SK-N-SH (cell line): ENCODE results near the gene ANKRD33B. TPM values are rescaled to one million over a fixed set of nuclear protein-coding genes. Genes with fewer than 3 reads are reported as not detected.

Source experiments
- CTCF ChIA-PET: fragments of 300-600, 350-600 bp; formaldehyde crosslinking; extraction: SDS; loops from one replicate; lab custom pipeline; 2021; lab: Yijun Ruan, JAX
- POLR2A ChIA-PET: fragments of 350-600 bp; sonication (Branson Sonifier 250); formaldehyde crosslinking; extraction: SDS; loops from one replicate; lab custom pipeline; 2020; ENCODE audit warnings: antibody characterized with exemption, inconsistent platforms; lab: Yijun Ruan, JAX
- DNase-seq: peaks from one replicate; pipeline ENCODE4 v3.0.0; 2012
- H2AFZ ChIP-seq: fragments of 200-600 bp; sonication (generic); 2 replicates; pipeline ENCODE4 v1.8.1; 2016; ENCODE audit warnings: antibody characterized with exemption, mild to moderate bottlenecking, low read depth
- H3F3A ChIP-seq: fragments of 200-600 bp; sonication (generic); replicated peaks from 2 replicates; pipeline ENCODE3; 2016; ENCODE audit warnings: antibody characterized with exemption, mild to moderate bottlenecking; ENCODE audit not compliant: insufficient read depth
- H3K27ac ChIP-seq, 2 experiments: fragments of 200-500 bp in 1 of 2; fragments of 200-600 bp in 1 of 2; sonication (Bioruptor generic) in 1 of 2; sonication (generic), shearing (Covaris generic) in 1 of 2; 2 replicates each; pipeline versions ENCODE4 v1.5.1 to v1.6.1; 2014 to 2016; ENCODE audit warnings: low read depth in 2 of 2, inconsistent platforms in 1 of 2, low read length in 1 of 2, mild to moderate bottlenecking in 1 of 2, mixed read lengths in 1 of 2
- H3K27me3 ChIP-seq: fragments of 200-600 bp; sonication (generic), shearing (Covaris generic); 2 replicates; pipeline ENCODE4 v1.6.1; 2016; ENCODE audit warnings: mixed run types; ENCODE audit not compliant: insufficient read depth
- H3K36me3 ChIP-seq, 2 experiments: fragments of 200-500 bp in 1 of 2; fragments of 200-600 bp in 1 of 2; sonication (Bioruptor generic) in 1 of 2; sonication (generic) in 1 of 2; replicated peaks in 1 of 2; 2 replicates each; pipeline versions ENCODE3 to v1.5.1; 2014 to 2016; ENCODE audit warnings: low read length in 1 of 2, mild to moderate bottlenecking in 1 of 2; ENCODE audit not compliant: insufficient read depth in 2 of 2, control insufficient read depth in 1 of 2
- H3K4me1 ChIP-seq, 2 experiments: fragments of 200-500 bp in 1 of 2; fragments of 200-600 bp in 1 of 2; sonication (Bioruptor generic) in 1 of 2; sonication (generic), shearing (Covaris generic) in 1 of 2; 2 replicates each; pipeline versions ENCODE4 v1.5.1 to v1.6.1; 2014 to 2016; ENCODE audit warnings: low read depth in 1 of 2, low read length in 1 of 2, mixed run types in 1 of 2; ENCODE audit not compliant: insufficient read depth in 2 of 2, control insufficient read depth in 1 of 2
- H3K4me2 ChIP-seq: fragments of 200-600 bp; sonication (generic), shearing (Covaris generic); 2 replicates; pipeline ENCODE4 v1.6.1; 2017; ENCODE audit warnings: mixed run types
- H3K4me3 ChIP-seq, 2 experiments: fragments of 200-500 bp in 1 of 2; fragments of 200-600 bp in 1 of 2; sonication (Bioruptor generic) in 1 of 2; sonication (generic), shearing (Covaris generic) in 1 of 2; 2 replicates each; pipeline versions ENCODE4 v1.5.1 to v1.8.1; 2014 to 2016; ENCODE audit warnings: low read depth in 2 of 2, inconsistent platforms in 1 of 2, low read length in 1 of 2, mild to moderate bottlenecking in 1 of 2, mixed read lengths in 1 of 2, moderate library complexity in 1 of 2
- H3K79me2 ChIP-seq: fragments of 200-600 bp; sonication (generic); 2 replicates; pipeline ENCODE4 v1.8.1; 2017; ENCODE audit warnings: mild to moderate bottlenecking; ENCODE audit not compliant: insufficient read depth
- H3K9ac ChIP-seq: fragments of 200-600 bp; sonication (generic); 2 replicates; pipeline ENCODE4 v1.6.1; 2017; ENCODE audit warnings: mixed run types
- H3K9me2 ChIP-seq: fragments of 200-600 bp; sonication (generic); 2 replicates; pipeline ENCODE4 v1.6.1; 2017; ENCODE audit warnings: mixed run types
- H3K9me3 ChIP-seq: fragments of 200-600 bp; sonication (generic); 2 replicates; pipeline ENCODE4 v1.6.1; 2017; ENCODE audit warnings: mixed run types, mild to moderate bottlenecking, moderate library complexity
- H4K20me1 ChIP-seq: fragments of 200-600 bp; sonication (generic); 2 replicates; pipeline ENCODE4 v1.6.1; 2017; ENCODE audit warnings: mild to moderate bottlenecking, mixed run types; ENCODE audit not compliant: insufficient read depth
- ELF1 ChIP-seq: IDR thresholded peaks from 2 replicates; pipeline ENCODE4 v1.4.0; 2012
- EP300 ChIP-seq, 2 experiments: IDR thresholded peaks; 2 replicates each; pipeline versions ENCODE4 v1.4.0 to v1.6.1; 2012; ENCODE audit warnings: borderline replicate concordance in 1 of 2, low read depth in 1 of 2, low read length in 1 of 2
- EZH2phosphoT487 ChIP-seq: fragments of 200-600 bp; sonication (generic); IDR thresholded peaks from 2 replicates; pipeline ENCODE4 v1.6.1; 2017; ENCODE audit warnings: low read depth, mixed run types, mild to moderate bottlenecking, antibody characterized with exemption, moderate library complexity, borderline replicate concordance
- FOXJ3 ChIP-seq: sonication (generic); formaldehyde crosslinking; IDR thresholded peaks from 2 replicates; pipeline ENCODE4 v1.5.1; 2020; ENCODE audit warnings: mild to moderate bottlenecking, missing genetic modification reagents
- MXI1 ChIP-seq: IDR thresholded peaks from 2 replicates; pipeline ENCODE4 v1.6.1; 2012; ENCODE audit warnings: mild to moderate bottlenecking, low read depth, low read length, improper control_type of control experiment
- NFIC ChIP-seq: IDR thresholded peaks from 2 replicates; pipeline ENCODE4 v1.4.0; 2012; ENCODE audit warnings: borderline replicate concordance
- NRF1 ChIP-seq: IDR thresholded peaks from 2 replicates; pipeline ENCODE4 v1.6.1; 2012; ENCODE audit warnings: low read depth, mild to moderate bottlenecking, low read length
- RCOR1 ChIP-seq: fragments of 150-350 bp; IDR thresholded peaks from 2 replicates; pipeline ENCODE4 v1.6.1; 2017; ENCODE audit warnings: antibody characterized with exemption, low read length
- RXRA ChIP-seq: IDR thresholded peaks from 2 replicates; pipeline ENCODE4 v1.4.0; 2012; ENCODE audit warnings: low read depth, mild to moderate bottlenecking, borderline replicate concordance
- SIN3A ChIP-seq: IDR thresholded peaks from 2 replicates; pipeline ENCODE4 v1.6.1; 2012; ENCODE audit warnings: low read depth, mild to moderate bottlenecking, low read length, moderate library complexity, borderline replicate concordance
- TCF12 ChIP-seq: IDR thresholded peaks from 2 replicates; pipeline ENCODE4 v1.4.0; 2012
- WGBS: methylation state at CpG from one replicate; pipeline ENCODE4 v1.1.6; 2017; ENCODE audit warnings: low lambda C conversion rate; 5-methylcytosine and 5-hydroxymethylcytosine counted together
- polyA plus RNA-seq, 3 experiments: library from polyadenylated mRNA; depleted of rRNA; stranded (reverse); fragments of >200 nt; gene quantifications; 2 replicates each; pipeline ENCODE4 v1.2.3, GENCODE V29; 2012
- TF ChIP-seq, protein P1 (sequence below): fragments of 150-350 bp; IDR thresholded peaks from 2 replicates; pipeline ENCODE4 v1.6.1; 2017; ENCODE audit warnings: antibody characterized with exemption, low read length, low read depth, borderline replicate concordance
- TF ChIP-seq, protein P2 (sequence below): IDR thresholded peaks from 2 replicates; pipeline ENCODE4 v1.4.0; 2012; ENCODE audit warnings: low read depth, borderline replicate concordance
- TF ChIP-seq, protein P3 (sequence below): IDR thresholded peaks from 2 replicates; pipeline ENCODE4 v1.4.0; 2012; ENCODE audit warnings: low read depth, borderline replicate concordance
- TF ChIP-seq, protein P4 (sequence below): IDR thresholded peaks from 2 replicates; pipeline ENCODE4; 2012
- TF ChIP-seq, protein P5 (sequence below): IDR thresholded peaks from 2 replicates; pipeline ENCODE4 v1.4.0; 2012; ENCODE audit warnings: low read depth

ANKRD33B gene
- polyA plus RNA-seq, 1 of the 3 experiments (the other 2 are of a cell fraction) = 1.8 TPM

DNA sequence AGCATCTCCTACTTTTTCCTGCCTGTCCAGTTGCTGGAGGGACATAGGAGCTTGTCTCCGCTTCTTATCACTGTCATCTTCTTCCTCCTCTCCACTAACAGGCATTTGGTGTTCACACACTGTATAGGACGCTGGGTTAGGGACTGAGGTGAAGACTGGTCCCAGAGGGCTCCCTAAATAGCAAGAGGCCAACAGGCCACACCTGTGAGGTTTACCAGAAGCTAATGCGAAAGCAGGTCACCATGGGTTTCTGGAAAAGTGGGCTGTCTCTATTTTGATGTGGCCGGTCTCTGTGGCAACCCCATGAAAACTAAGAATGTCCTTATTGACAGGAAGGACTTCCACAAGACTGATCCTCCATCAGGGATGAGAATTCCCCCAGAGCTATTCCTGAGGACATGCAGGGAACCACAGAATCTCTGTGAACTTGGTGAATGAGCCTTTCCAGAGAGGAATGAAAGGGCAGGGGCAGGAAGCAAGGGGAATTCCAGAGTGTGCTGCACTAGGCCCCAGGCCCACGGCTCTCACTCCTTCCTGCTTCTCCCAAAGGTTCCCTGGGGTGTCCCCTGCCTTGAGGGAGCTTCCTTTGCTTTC, 135.5 kb downstream of the ANKRD33B start:
- no peak for DNase-seq
- H3K4me1 ChIP-seq = peaks cover 25 to 31% of the 10 kb centered on the region in 2 experiments; a peak in 3 of 4 replicates
- H3K9ac ChIP-seq = no peak overlapping the region
- no peak overlapping the region for H3K4me3 ChIP-seq
- H3K27ac ChIP-seq = no peak overlapping the region
- H3K36me3 ChIP-seq = peaks cover 0 to 4% of the 10 kb centered on the region in 2 experiments
- H3K79me2 ChIP-seq = peaks cover 47% of the 10 kb centered on the region
- H4K20me1 ChIP-seq = peaks cover 12% of the 10 kb centered on the region; the same call in 1 of the 2 replicates
- POLR2A ChIA-PET = no interaction called here
- H3K27me3 ChIP-seq = no peaks in the 10 kb centered on the region
- no peak overlapping the region for H2AFZ ChIP-seq
- H3K9me3 ChIP-seq = no peaks in the 10 kb centered on the region
- 91% methylated on average over 5 of the region's 5 CpGs for WGBS
- H3F3A ChIP-seq = peaks cover 12% of the 10 kb centered on the region
- no peak overlapping the region for H3K4me2 ChIP-seq
- TF ChIP-seq NFIC (no peak), FOXJ3 (CRISPR knock-in tag) (no peak), NRF1 (no peak), MXI1 (no peak), RXRA (no peak), EZH2phosphoT487 (no peak), TCF12 (no peak), SIN3A (no peak), ELF1 (no peak), RCOR1 (no peak), EP300 (IDR thresholded peaks at IDR 0.05; ENCODE audit: borderline replicate concordance in 1 of 2, low read depth in 1 of 2, low read length in 1 of 2) (no peak)
- TF ChIP-seq, protein P1, sequence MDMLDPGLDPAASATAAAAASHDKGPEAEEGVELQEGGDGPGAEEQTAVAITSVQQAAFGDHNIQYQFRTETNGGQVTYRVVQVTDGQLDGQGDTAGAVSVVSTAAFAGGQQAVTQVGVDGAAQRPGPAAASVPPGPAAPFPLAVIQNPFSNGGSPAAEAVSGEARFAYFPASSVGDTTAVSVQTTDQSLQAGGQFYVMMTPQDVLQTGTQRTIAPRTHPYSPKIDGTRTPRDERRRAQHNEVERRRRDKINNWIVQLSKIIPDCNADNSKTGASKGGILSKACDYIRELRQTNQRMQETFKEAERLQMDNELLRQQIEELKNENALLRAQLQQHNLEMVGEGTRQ = no peak
- TF ChIP-seq, protein P2, sequence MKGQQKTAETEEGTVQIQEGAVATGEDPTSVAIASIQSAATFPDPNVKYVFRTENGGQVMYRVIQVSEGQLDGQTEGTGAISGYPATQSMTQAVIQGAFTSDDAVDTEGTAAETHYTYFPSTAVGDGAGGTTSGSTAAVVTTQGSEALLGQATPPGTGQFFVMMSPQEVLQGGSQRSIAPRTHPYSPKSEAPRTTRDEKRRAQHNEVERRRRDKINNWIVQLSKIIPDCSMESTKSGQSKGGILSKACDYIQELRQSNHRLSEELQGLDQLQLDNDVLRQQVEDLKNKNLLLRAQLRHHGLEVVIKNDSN = no peak
- TF ChIP-seq, protein P3, sequence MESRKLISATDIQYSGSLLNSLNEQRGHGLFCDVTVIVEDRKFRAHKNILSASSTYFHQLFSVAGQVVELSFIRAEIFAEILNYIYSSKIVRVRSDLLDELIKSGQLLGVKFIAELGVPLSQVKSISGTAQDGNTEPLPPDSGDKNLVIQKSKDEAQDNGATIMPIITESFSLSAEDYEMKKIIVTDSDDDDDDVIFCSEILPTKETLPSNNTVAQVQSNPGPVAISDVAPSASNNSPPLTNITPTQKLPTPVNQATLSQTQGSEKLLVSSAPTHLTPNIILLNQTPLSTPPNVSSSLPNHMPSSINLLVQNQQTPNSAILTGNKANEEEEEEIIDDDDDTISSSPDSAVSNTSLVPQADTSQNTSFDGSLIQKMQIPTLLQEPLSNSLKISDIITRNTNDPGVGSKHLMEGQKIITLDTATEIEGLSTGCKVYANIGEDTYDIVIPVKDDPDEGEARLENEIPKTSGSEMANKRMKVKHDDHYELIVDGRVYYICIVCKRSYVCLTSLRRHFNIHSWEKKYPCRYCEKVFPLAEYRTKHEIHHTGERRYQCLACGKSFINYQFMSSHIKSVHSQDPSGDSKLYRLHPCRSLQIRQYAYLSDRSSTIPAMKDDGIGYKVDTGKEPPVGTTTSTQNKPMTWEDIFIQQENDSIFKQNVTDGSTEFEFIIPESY = no peak
- TF ChIP-seq, protein P4, sequence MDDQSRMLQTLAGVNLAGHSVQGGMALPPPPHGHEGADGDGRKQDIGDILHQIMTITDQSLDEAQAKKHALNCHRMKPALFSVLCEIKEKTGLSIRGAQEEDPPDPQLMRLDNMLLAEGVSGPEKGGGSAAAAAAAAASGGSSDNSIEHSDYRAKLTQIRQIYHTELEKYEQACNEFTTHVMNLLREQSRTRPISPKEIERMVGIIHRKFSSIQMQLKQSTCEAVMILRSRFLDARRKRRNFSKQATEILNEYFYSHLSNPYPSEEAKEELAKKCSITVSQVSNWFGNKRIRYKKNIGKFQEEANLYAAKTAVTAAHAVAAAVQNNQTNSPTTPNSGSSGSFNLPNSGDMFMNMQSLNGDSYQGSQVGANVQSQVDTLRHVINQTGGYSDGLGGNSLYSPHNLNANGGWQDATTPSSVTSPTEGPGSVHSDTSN = no peak
- TF ChIP-seq, protein P5, sequence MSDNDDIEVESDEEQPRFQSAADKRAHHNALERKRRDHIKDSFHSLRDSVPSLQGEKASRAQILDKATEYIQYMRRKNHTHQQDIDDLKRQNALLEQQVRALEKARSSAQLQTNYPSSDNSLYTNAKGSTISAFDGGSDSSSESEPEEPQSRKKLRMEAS = no peak
- TF ChIP-seq, all 33 proteins: peak for 0
- no peaks in the 10 kb centered on the region for H3K9me2 ChIP-seq
- CTCF ChIA-PET = interaction anchor here (3.7 kb wide), 1 partner anchor 8 kb away, joined by 25 read pairs; no protein-coding TSS in a partner anchor
